Renal pelvis (tissue), 4 donors: Measurements from ENCODE around the gene CRACR2A. TPM values are rescaled to one million over a fixed set of nuclear protein-coding genes. Genes with fewer than 3 reads are reported as not detected.
A peak's percentile ranks its signal among the peaks of the same experiment; 100 is the strongest.

Experiments
- DNase-seq: peaks from one replicate; pipeline ENCODE4 v3.0.0-alpha.2; 2013
- polyA plus RNA-seq, 3 donors: library from polyadenylated mRNA; unstranded; fragments of 120-200 nt; gene quantifications; one replicate each; pipeline ENCODE4 v1.2.1, GENCODE V29; 2013; ENCODE audit not compliant: insufficient read length in 3 of 3

CRACR2A gene
- polyA plus RNA-seq, 3 donors: 1.3 to 1.7 (median 1.7) TPM

DNA sequence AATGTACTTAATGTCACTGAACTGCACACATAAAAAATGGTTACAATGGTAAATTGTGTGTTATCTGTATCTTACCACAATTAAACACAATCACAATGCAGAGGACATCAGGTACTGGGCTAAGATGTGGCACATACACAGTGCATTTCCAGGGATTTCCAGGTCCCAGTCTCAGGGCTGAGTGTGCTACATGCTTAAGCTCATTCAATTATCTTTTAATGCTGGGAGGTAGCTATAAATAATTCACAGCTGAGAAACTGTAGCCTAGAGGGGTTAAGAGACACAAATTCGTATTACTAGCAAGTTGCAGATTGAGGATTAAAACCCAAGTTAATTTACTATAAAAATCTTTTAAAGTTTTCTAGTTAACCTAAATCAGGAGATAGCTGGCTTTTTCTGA, 67.1 kb downstream of the CRACR2A start:
- DNase-seq: no peak

DNA sequence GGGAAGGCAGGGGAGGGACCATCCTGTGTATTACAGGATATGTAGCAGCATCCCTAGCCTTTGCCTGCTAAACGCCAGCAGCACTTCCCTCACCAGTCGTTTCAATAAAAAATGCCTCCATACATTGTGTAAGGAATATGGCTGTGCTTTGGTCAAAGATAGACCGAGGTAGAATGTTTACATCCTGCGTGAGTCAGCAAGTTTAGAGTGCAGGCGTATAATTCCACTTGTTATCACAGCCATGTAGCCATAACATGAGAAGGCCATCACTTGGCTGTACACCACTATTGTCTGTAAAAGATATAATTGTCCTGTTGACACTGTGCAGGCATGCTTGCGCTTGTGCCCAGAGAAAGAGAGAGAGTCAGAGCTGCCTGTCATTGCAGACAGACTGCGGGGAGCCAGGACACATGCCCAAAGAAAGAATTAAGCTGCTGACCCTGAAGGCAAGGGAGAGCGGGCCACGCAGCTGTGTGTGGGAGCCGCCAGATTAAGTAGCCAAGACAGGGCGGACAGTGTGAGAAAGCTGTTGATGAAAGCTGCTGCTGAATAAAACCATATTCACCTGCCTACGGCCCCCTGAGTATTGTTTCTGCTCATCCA, 68.4 kb downstream of the CRACR2A start:
- DNase-seq: peak; percentile 64

DNA sequence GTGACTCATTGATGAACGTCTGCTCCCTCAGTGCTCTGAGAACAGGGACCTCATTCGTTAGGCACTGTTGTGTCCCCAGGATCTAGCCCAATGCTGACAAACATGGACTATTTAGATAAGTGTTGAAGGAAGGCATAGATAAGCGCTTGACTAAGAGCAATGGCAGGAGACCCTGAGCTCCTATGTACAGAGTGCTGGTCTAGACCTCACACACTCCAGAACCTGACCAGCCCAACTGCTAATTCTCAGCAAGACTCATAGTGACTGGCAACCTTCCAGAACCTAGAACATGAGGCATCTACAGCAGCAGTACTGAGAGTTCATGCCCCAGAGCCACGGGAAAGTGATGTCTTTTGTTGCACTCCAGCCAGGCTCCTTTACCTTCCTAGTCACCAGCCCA, 69.2 kb downstream of the CRACR2A start:
- DNase-seq: no peak

DNA sequence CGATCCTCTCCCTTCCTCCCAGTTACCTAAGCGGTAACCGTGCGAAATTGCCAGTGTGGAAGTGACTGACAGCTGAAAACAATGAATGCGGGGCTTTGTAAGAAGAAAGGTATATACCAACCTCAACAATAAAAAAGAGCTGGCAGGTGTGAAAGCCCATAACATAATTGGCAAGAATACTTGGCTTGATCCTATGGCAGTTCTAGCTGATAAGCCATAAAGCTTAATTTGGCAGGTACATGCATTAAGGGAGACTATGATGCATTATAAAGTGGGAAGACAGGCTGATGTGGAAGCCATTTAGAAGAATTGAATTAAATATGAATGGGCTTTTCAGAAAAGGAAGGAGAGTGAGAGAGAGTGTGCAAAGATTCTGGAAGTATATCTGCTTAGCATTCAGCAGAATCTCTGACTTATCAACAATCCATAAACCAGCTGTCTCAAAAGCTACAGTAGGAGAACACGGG, 71.3 kb downstream of the CRACR2A start:
- no peak for DNase-seq

DNA sequence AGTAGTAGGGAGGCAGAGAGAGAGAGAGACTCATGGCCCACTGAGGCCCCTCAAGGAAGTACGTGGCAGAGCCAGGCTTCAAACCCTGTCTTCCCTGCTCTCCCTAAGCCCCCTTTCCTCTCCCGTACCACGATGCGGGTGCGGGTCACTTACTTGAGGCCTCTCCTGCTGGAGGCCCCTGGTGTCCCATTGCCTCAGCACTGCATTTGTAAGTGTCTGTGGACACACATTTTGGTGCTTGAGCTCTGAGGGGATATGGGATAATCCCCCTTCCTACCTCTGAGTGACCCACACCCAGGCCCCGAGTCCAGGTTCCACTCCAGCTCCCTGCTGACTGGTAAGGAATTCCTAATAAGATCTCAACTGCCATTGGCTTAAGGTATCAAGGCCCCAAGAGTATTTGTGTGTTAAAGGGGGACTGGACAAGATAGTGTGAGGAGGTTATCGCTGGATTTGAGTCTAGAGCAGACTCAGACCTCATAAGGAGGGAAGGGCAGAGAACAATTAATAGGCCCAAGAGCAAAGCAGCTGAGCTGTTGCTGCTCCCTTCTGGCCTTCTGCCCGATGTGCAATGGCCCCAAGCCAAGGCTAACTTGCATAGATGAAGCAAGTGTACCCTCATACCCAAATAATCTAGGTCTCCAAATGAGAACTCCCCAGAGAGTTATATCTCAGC, 71.9 kb downstream of the CRACR2A start:
- no peak for DNase-seq

DNA sequence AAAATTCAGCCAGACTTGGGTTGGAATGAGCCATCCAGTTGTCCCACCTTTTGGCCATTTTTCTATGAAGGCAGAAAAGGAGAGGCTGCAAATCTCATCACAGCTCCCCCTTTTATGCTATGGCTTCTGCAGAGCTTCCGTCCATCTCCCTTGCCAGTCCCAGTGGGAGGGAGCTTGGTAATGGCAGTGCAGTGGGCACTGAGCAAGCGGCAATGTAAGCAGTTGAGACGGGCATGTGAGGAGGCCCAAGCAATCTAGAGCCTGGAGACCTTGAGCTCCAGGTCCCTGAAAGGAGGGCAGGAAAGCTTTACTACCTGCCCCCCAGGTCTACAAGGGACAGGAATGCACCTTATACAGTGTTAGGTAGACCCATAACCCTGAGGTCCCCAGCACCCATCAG, 73.1 kb downstream of the CRACR2A start:
- DNase-seq: no peak

DNA sequence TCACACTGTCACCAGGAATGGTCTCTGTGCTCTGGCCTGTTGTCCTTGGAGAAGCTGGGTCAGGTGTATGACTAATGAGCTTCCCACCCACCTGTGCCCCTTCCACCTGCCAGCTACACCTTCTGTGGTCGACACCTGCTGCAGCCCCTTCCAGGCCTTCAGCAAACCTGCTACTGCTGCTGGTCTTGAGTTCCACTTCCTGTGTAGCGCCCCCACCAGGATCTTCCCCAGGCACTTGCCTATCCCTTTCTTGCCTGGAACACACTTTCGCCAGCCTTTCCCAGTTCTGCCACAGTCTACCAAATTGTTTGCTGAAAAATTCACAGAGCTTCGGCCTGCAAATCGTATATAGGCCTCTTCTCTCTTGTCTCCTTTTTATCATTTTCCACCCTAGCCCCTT, 75.3 kb downstream of the CRACR2A start:
- no peak for DNase-seq

DNA sequence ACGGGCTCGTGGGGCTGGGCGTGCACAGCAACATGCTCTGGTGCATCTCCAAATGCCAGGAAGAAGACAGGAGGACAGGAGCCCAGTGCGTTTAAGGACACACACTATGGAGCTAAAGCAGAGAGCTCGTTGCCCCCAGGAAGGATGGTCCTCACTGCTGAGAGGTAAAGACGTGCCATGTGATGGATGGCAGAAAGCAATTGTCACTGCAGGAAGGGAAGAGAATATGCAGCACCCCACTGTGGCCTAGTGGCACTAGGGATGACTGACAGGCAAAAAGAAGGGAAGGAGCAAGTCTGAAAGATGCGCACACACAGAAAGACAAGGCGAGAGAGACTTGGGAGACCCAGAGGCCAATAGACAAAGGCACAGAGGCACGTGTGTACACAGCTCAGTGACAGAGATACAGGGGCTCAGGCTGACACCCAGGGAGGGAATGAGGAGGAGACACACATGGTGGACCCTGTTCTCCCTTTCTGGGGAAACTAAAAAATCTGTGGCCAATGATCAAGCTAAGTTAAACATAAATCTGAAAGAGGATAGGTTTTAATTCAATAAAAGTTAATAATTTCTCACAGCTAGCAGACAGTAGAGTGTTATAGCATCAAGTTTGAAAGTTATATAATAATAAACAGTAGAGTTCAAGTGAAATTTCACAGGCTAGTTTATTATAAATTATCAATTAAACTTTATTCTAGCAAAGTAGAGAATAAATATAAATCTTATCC, 78.8 kb downstream of the CRACR2A start:
- DNase-seq: no peak

DNA sequence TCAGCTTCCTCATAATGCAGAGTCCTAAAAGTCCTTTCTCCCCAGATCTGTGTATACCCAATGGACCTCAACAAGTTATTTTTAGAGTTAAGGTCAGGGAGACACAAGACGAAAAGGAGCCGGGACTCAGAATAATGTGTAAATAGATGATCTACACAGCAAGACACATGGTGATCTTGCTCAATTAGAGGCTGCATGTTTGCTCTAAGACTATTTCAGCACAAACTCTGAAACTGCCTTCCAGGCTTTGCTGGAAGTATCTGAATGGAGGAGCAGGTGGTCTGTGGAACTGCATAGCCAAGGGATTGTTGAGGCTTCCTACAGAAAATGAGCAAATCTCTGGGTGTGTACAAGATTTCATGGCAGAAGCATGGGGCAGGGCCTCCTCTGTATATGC, 80.8 kb downstream of the CRACR2A start:
- no peak for DNase-seq

DNA sequence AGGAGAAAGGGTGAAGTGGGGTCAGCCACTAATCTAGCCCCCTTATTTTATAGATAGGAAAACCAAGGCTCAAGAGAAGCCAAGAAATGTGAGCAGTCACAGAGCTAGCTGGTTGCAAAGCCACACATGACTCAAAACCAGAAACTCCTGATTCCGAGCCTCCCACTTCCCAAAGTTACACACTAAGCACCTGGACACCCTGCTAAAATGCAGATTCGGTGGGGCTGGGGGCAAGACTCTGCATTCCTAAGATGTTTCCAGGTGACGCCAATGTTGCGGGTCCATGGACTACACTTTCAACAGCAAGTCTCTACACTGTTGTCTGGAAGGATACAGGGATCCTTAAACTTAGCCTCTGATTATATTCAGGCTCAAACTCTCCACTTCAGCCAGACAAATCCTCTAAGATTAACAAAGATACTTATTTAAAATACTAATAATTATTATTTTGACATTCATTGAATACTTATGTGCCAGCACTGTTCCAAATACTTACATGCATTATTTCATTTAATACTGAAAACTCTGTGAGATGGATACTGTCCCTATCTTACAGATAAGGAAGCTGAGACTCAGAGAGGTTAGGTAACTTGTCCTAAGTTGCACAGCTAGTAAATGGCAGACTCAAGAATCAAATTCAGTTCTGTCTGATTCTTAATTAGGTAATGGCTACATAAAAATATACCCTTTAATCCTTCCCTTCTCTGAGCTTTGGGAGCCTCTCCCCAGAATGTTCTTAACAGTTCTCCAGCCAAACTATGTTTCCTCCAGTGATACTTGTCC, 81.4 kb downstream of the CRACR2A start:
- no peak for DNase-seq

DNA sequence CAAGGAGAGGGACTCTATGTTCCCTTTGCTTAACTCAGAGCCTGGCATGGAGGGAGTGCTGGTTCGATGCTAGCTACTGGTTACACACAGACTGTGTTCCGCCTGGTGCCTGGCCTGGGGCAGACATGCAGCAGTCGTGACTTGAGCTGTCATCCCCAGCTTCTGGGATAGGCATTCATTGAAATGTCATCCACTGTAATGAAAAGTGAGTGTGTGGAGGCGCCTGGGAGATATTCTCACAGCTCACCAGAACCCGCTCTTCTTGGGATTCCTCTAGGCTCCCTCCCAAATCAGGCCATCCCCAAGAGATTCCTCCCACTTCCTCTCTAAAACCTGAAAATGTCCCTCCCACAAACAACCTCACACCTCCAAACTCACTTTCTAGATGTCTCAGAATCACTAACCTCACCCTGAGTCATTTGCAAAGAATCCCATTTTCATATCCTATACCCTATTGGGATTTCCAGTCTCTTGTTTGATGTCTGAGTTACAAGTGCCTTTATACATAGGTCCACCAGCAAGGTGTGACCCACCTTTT, 82.8 kb downstream of the CRACR2A start:
- no peak for DNase-seq

DNA sequence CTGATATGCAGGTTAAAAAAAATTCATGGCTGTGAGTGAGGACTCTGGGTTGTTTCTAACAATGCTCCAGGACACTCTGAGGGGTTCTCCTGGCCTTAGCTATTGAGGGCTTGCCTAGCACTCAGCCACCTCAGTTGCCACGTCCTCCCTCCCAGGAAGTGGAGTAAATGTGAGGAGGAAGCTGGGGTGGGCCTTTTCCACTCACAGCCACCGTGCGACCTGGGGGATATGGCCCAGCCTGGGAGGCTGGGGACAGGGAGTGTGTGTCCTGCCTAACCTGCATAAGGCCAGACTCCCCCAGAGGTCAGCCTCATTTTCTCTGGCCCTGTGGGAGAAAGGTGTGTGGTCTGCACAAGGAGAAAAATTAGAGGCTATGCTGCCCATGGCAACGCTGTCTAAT, 83.3 kb downstream of the CRACR2A start:
- no peak for DNase-seq

DNA sequence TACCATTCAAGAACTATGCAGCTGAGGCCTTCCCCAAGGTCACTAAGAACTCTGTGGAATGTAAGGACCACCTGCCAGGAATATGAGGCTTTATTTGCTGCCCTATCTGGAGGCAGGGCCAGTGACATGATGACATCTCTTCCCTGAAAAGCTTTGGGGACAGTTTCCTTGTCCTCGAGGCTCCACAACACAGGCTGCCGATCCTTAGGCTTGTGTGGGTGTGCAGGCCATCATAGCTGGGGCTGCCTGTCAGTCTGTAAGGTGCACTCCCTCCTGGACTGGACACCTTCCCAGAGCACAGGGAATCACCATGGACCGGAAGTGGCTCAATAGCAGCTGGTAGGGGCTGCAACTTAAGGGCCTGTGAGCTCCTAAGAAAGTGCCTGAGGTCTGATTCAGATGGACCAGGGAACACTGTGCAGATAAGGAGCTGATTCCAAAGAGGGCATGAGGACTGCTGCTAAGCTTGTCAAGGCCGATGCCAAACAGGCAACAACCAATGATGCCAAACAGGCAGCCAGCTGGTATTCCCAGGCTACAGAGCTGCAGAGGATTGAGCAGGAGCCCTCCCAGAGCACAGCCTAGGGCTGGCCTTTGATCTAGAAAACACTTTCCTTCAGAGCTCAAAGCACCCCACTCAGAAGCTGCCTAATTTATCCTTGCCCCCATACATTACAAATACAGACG, 84.3 kb downstream of the CRACR2A start:
- DNase-seq: no peak

DNA sequence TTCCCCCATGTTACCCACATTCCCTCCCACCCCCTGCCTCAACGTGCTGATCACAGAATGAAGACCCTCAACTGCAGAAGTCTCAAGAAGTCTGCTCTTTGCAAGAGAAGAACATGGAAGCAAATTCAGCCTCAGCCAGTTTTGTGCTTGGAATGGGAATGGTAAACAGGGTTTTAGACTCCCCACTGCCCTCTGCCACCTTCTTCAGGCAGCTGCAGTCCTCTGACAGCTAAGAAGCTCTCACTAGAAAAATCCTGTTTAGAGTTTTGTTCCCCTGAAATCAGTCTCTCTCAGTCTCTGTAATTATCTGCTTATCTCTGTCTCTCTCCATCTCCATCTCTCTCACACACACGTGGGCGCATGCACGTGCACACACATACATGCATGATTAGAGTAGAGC, 85.4 kb downstream of the CRACR2A start:
- no peak for DNase-seq

DNA sequence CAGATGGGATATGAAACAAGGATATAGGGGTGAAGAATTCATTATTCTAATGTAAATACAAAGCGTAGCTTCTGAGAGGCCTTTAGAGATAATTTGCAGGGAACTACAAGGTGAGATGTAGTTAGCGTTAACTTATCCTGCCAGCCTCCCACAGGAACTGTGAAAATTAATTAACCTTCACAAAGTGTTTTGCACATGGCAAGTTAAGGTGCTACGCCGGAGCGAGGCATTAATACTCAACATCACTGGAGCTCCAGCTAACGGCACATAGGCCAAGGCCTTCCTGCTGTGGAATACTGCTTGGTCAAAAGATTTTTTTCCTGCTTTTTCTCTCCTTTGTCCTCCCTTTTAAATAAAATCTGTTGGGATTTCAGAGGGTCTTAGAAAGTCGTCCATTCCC, 86.5 kb downstream of the CRACR2A start:
- DNase-seq: no peak

DNA sequence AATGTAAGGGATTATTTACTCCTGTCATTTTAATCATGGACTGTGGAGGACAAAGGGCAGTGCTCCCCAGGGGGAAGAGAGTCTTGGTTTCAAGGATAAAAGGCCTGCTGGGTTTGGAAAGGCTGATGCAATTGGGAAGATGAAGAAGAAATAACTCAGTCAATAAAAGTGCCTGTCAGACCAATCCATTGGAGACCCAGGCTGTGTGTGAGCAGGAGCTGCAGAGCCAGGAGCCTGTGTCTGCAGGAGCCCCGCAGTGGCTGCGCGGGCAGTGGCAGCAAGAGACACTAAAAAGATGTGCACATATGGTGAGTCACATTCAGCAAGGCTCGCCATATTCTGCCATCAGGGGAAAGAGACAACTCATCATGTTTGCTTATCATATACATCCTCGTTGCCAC, 90.4 kb downstream of the CRACR2A start:
- no peak for DNase-seq

DNA sequence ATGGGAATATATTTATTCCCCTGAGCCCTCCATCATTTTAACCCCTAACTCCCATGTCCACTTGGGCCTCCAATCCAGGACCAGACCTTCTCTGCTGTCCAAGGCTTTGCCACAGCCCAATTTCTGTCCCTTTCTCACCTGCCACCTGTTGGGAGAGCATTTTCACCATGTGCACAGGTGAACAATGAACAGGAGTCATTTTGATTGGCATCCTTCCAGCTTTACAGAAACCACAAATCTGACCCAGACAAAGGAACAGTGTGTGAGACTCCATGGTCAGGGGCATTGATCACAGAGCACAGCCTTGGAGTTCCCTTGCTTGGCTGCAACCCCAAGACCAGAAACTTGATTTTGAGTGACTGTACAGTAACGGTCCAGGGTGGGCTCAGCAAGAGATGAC, 91.9 kb downstream of the CRACR2A start:
- no peak for DNase-seq

DNA sequence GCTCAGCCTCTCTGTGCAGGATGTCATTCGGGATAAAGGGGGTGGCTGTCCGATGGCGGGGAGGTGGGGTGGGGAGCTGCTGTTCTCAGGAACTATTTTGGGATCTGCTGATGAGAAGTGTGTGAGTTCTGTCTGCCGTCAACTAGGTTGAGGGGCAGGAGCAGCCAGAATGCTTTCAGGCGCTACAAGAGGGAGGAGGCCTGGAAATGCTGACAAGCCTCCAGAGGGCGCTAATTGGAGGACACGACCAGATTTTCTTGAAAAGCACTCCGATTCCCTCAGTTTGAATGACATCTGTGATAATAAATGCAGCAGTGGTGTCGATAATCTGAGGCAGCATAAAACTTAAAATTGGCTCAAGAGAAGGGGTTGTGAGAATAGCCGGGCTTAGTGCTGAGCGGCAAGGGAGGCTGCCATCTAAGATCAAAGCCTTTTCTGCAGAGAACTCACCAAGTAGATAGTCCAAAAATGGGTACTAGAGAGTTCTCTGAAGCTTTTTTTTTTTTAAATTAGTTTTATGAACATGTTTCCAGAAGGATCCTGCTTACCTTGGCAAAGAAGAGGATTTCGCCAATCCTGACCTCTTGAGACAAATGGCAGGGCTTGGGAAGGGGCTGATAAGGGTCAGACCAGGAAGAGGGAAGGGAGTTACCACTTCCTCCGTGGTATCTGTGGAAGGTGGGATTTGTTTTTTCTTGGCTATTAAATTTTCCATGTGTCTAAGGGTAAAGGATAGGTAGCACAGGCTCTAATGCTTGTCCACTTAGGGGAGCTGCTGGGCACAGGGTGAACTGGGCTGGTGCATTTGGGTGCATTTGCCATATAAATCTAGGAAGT, 94.4 kb downstream of the CRACR2A start:
- no peak for DNase-seq

DNA sequence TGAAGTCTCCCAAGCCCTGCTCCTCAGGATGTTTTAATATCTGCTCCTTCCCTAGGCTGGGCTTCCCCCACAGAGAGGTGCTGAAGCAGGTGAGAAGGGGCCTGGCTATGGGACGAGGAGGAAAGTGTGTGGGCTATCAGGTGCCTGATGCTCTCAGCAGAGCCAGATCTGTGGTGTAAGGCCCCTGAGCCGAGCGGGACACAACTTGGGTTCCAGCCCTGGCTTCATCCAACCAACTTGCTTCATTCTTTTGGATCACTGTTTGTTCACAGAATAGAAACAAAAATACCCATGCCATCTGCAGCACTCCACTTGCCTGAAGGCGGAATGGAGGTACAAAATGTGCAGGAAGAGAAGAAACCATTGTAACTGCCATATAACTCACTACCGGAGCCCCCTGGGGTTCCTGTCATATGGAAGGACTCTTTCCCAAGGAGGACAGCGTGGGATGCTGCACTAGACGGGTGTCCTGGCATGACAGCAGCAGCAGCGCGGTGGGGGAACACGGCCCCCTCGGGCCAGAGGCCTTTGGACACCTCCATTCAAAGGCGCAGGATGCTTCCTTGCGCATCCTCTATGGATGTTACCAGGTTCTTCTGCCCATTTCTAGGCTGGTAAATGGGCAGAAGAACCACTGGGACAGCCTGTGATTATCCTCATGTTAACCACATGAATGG, 95.8 kb downstream of the CRACR2A start:
- DNase-seq: no peak

DNA sequence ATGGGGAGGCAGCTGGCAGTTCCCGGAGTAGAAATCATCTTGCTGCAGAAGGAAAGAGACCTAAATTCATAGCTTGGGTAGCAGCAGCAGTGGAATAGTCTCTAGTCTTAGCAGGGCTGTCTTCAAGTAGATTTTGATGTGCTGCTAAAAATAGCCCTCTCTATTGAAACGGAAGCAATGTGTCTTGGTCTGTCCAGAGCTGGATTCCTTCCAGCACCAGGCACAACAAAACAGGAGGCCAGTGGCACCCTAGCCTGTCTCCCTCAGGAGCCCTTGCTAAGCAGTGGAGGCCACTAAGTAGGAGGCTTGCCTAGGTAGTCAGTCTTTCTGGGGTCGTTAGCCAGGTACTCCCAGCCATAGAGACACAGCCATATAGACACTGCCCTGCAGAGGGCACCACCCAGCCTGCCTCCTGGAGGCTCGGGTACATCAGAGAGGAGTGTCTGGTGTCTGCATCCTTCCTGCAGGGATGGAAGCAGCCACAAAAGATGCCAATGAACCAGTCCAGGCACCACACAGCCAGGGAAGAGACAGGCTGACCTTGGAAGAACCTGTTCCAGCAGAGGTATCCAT, 97.5 kb downstream of the CRACR2A start:
- DNase-seq: no peak
